ENCODE measurements around the gene ATP6V0B. TPM values are rescaled to one million over a fixed set of nuclear protein-coding genes. Genes with fewer than 3 reads are reported as not detected.

The ATP6V0B gene
- total and polyA plus RNA-seq, 2 of the 13 experiments (the other 11 are each of a cell fraction or from before 2014, with no cell fraction given) = 157 to 161 TPM

- TF ChIP-seq, protein P1, sequence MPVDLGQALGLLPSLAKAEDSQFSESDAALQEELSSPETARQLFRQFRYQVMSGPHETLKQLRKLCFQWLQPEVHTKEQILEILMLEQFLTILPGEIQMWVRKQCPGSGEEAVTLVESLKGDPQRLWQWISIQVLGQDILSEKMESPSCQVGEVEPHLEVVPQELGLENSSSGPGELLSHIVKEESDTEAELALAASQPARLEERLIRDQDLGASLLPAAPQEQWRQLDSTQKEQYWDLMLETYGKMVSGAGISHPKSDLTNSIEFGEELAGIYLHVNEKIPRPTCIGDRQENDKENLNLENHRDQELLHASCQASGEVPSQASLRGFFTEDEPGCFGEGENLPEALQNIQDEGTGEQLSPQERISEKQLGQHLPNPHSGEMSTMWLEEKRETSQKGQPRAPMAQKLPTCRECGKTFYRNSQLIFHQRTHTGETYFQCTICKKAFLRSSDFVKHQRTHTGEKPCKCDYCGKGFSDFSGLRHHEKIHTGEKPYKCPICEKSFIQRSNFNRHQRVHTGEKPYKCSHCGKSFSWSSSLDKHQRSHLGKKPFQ (CRISPR knock-in tag; IDR thresholded peaks at IDR 0.05; ENCODE audit: insufficient replicate concordance) = no peak
- TF ChIP-seq ZNF784 (CRISPR knock-in tag; IDR thresholded peaks at IDR 0.05; ENCODE audit: borderline replicate concordance) (no peak), ZNF607 (CRISPR knock-in tag; IDR thresholded peaks at IDR 0.05; ENCODE audit: borderline replicate concordance) (no peak), ZNF362 (CRISPR knock-in tag; IDR thresholded peaks at IDR 0.05; ENCODE audit: borderline replicate concordance) (0 out of 2 replicates have a peak, but pooled peaks have one; percentile 5), ZNF7 (CRISPR knock-in tag; IDR thresholded peaks at IDR 0.05) (no peak), HOMEZ (CRISPR knock-in tag; IDR thresholded peaks at IDR 0.05; ENCODE audit: low read depth) (no peak), HNF1B (CRISPR knock-in tag; IDR thresholded peaks at IDR 0.05) (no peak), ZNF776 (CRISPR knock-in tag; IDR thresholded peaks at IDR 0.05) (0 out of 2 replicates have a peak, but pooled peaks have one; percentile 3), ZNF30 (CRISPR knock-in tag; IDR thresholded peaks at IDR 0.05) (no peak)
Measured at GRCh38 chr1:43992232-43992995, 17.7 kb downstream of the ATP6V0B start (continued).

All from HepG2 (cell line).